DND-41 (cell line): ENCODE results near the gene TMEM255B.

Source experiments
- EZH2 ChIP-seq: IDR thresholded peaks from 3 replicates; pipeline ENCODE4 v1.6.1; 2012; ENCODE audit warnings: borderline replicate concordance, low read depth, mild to moderate bottlenecking, moderate library complexity, low read length, inconsistent platforms; ENCODE audit not compliant: severe bottlenecking
- TF ChIP-seq, protein P1 (sequence below): IDR thresholded peaks from 2 replicates; pipeline ENCODE4 v1.5.1; 2012; ENCODE audit warnings: borderline replicate concordance, low read length, moderate library complexity, mild to moderate bottlenecking; ENCODE audit not compliant: poor library complexity, severe bottlenecking; ENCODE audit errors: extremely low read depth

DNA sequence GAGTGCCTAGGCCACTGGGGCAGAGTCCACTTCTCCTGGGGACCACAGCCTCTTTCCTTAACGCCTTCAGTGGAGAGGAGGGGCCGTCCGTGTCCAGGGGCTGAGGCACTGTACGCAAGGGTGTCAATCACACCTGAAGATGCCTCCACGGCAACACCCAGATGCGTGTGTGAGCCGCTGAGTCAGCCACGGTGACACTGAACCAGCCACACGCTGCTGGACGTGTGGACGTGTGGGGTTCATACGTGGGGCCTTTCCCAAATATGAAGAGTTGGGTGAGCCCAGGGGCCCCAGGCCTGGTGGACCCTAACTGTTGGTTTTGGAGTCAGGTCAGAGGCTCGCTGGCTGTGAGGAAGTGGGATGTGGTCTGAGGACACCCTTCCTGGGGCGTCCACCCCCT is 51.6 kb downstream of the TMEM255B start:
- TF ChIP-seq, protein P1, sequence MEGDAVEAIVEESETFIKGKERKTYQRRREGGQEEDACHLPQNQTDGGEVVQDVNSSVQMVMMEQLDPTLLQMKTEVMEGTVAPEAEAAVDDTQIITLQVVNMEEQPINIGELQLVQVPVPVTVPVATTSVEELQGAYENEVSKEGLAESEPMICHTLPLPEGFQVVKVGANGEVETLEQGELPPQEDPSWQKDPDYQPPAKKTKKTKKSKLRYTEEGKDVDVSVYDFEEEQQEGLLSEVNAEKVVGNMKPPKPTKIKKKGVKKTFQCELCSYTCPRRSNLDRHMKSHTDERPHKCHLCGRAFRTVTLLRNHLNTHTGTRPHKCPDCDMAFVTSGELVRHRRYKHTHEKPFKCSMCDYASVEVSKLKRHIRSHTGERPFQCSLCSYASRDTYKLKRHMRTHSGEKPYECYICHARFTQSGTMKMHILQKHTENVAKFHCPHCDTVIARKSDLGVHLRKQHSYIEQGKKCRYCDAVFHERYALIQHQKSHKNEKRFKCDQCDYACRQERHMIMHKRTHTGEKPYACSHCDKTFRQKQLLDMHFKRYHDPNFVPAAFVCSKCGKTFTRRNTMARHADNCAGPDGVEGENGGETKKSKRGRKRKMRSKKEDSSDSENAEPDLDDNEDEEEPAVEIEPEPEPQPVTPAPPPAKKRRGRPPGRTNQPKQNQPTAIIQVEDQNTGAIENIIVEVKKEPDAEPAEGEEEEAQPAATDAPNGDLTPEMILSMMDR: no peak
- no peak for TF ChIP-seq EZH2
